Measurements from ENCODE around the gene ARID5B.

- TF ChIP-seq GATA2 (IDR thresholded peaks at IDR 0.05; ENCODE audit: low read depth, low read length) (no peak), GATA3 (IDR thresholded peaks at IDR 0.05; ENCODE audit: low read depth, low read length) (no peak)
These were observed 211.5 kb downstream of the ARID5B start for GRCh38 chr10:62112963-62113362.
